Common myeloid progenitor, CD34-positive (primary cell): Measurements from ENCODE around the gene NFATC4.
A peak's percentile ranks its signal among the peaks of the same experiment; 100 is the strongest.
"Not testable (repeated sequence)": the region's sequence is repeated elsewhere in the genome, so short reads cannot be mapped to it uniquely, and the experiment has no call there.

Source experiments
- CTCF ChIA-PET: fragments of 350-600 bp; sonication (Branson Sonifier 250); formaldehyde crosslinking; loops from one replicate; lab custom pipeline; 2021; ENCODE audit warnings: antibody characterized with exemption; lab: Charles Lee
- POLR2A ChIA-PET: fragments of 350-600 bp; sonication (Branson Sonifier 250); formaldehyde crosslinking; loops from one replicate; lab custom pipeline; 2021; ENCODE audit warnings: antibody characterized with exemption; lab: Charles Lee
- DNase-seq, 3 donors: peaks; one replicate each; pipeline versions ENCODE4 v3.0.0 to v3.0.0-alpha.2; 2013
- H3K27ac ChIP-seq, 2 experiments: 1 replicate in 1 of 2; 2 replicates in 1 of 2; pipeline ENCODE4 v1.7.0; 2013; ENCODE audit warnings: inconsistent platforms in 2 of 2, low read length in 2 of 2, mild to moderate bottlenecking in 2 of 2, low read depth in 1 of 2, moderate library complexity in 1 of 2; ENCODE audit not compliant: severe bottlenecking in 2 of 2, insufficient read depth in 1 of 2, poor library complexity in 1 of 2
- H3K27me3 ChIP-seq, 5 experiments: replicated peaks in 2 of 5; 1 replicate in 3 of 5; 2 replicates in 2 of 5; pipeline versions ENCODE4 v1.6.1 to v1.7.0; 2013; ENCODE audit warnings: low read length in 4 of 5, mild to moderate bottlenecking in 2 of 5, moderate library complexity in 2 of 5, inconsistent platforms in 1 of 5; ENCODE audit not compliant: insufficient read depth in 5 of 5, control insufficient read depth in 4 of 5
- H3K36me3 ChIP-seq, 4 experiments: 1 replicate in 2 of 4; 2 replicates in 2 of 4; pipeline versions ENCODE4 v1.6.1 to v1.7.0; 2013; ENCODE audit warnings: low read length in 3 of 4, control low read depth in 1 of 4, mild to moderate bottlenecking in 1 of 4; ENCODE audit not compliant: control insufficient read depth in 4 of 4, insufficient read depth in 4 of 4
- H3K4me1 ChIP-seq, 4 experiments: 1 replicate in 3 of 4; 2 replicates in 1 of 4; pipeline versions ENCODE4 v1.6.1 to v1.7.1; 2013; ENCODE audit warnings: low read length in 3 of 4, mild to moderate bottlenecking in 3 of 4, control low read depth in 1 of 4, inconsistent platforms in 1 of 4, moderate library complexity in 1 of 4; ENCODE audit not compliant: control insufficient read depth in 4 of 4, insufficient read depth in 4 of 4; ENCODE audit errors: control extremely low read depth in 1 of 4
- H3K4me3 ChIP-seq, 7 experiments: 1 replicate in 4 of 7; 2 replicates in 3 of 7; pipeline versions ENCODE4 v1.5.1 to v1.7.0; 2013; ENCODE audit warnings: mild to moderate bottlenecking in 7 of 7, low read length in 6 of 7, moderate library complexity in 6 of 7, inconsistent platforms in 2 of 7, low read depth in 2 of 7, control low read depth in 1 of 7; ENCODE audit not compliant: insufficient read depth in 4 of 7, control insufficient read depth in 1 of 7; ENCODE audit errors: extremely low read depth in 1 of 7
- H3K9me3 ChIP-seq, 5 experiments: 1 replicate in 4 of 5; 2 replicates in 1 of 5; pipeline versions ENCODE4 v1.6.1 to v1.7.1; 2013; ENCODE audit warnings: low read length in 4 of 5, mild to moderate bottlenecking in 2 of 5, inconsistent platforms in 1 of 5, low read depth in 1 of 5, moderate library complexity in 1 of 5; ENCODE audit not compliant: control insufficient read depth in 4 of 5, insufficient read depth in 2 of 5; ENCODE audit errors: control extremely low read depth in 1 of 5
- WGBS: methylation state at CpG from one replicate; pipeline ENCODE4 v1.1.5; 2013; ENCODE audit not compliant: insufficient coverage; 5-methylcytosine and 5-hydroxymethylcytosine counted together

Gene NFATC4

GRCh38 chr14:24325963-24326362 lies 42.0 kb upstream of the NFATC4 start:
- no peak for DNase-seq
- POLR2A ChIA-PET = no interaction called here
- CTCF ChIA-PET = interaction anchor here (0.6 to 21.7 kb wide), 6 partner anchors 7 to 107 kb away, joined by 3 to 488 read pairs (median 21); partner anchors contain the start of genes CBLN3, CIDEB, DHRS1 and KHNYN
- Histone ChIP-seq H3K27me3 (peaks cover 0 to 5% (median 0%) of the 10 kb centered on the region in 5 experiments), H3K36me3 (no peaks in the 10 kb centered on the region), H3K4me1 (peaks cover 4 to 50% (median 36%) of the 10 kb centered on the region in 4 experiments), H3K9me3 (no peaks in the 10 kb centered on the region), H3K4me3 (no peak overlapping the region), H3K27ac (no peak overlapping the region)
- 95% methylated on average over 9 of the region's 9 CpGs for WGBS

DNA sequence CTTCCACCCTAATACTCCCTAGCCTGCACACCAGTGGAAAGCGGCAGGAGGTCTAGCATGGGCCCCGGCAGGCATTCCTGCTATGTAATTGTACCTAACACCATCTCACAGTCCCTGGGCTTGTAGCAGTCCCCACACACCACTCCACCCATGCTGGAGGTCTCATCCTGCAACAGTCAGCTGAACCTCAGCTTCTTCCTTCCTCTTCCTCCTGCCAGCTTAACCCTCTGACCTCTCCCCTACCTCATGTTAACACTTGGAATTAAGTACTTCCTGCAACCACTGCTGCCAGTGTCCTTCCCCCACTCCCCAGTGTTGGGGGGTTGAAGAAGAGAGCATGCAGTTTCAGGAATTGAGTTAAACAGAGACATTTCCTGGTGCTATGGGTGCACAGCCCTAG lies 40.7 kb upstream of the NFATC4 start:
- H3K9me3 ChIP-seq = no peaks in the 10 kb centered on the region
- peaks cover 0 to 5% (median under 1%) of the 10 kb centered on the region in 5 experiments for H3K27me3 ChIP-seq
- peaks cover 9 to 59% (median 45%) of the 10 kb centered on the region in 4 experiments for H3K4me1 ChIP-seq
- peak overlapping the region in 2 of 7 experiments; percentile 28 for H3K4me3 ChIP-seq
- no peaks in the 10 kb centered on the region for H3K36me3 ChIP-seq
- DNase-seq = no peak
- ChIA-PET POLR2A (no interaction called here), CTCF (interaction anchor here (1.2 to 21.7 kb wide), 7 partner anchors 10 to 105 kb away, joined by 3 to 488 read pairs (median 4); partner anchors contain the start of genes CBLN3, CIDEB, DHRS1 and KHNYN)
- no CpG with 5 or more reads among the region's 2 CpGs for WGBS
- H3K27ac ChIP-seq = no peak overlapping the region

DNA sequence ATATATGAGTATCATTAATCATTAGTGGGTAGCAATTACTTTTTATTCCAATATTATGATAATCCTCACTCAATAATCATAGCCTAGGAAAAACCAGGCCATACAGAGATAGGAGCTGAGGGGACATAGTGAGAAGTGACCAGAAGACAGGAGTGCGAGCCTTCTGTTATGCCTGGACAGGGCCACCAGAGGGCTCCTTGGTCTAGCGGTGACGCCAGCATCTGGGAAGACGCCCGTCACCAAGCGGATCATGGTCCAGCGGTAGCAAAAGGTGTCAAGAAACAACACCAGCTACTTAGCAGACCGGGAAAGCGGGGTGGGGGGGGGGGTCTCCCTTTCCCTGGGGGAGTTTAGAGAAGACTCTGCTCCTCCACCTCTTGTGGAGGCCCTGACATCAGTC lies 40.1 kb upstream of the NFATC4 start:
- H3K4me1 ChIP-seq = peaks cover 9 to 65% (median 51%) of the 10 kb centered on the region in 4 experiments
- H3K9me3 ChIP-seq, H3K27me3 ChIP-seq, DNase-seq, H3K36me3 ChIP-seq, H3K4me3 ChIP-seq, H3K27ac ChIP-seq, POLR2A ChIA-PET: not testable (repeated sequence)
- CTCF ChIA-PET = interaction anchor here (0.9 to 21.7 kb wide), 8 partner anchors 11 to 105 kb away, joined by 3 to 488 read pairs (median 4); partner anchors contain the start of genes CBLN3, CIDEB, DHRS1 and KHNYN
- no CpG with 5 or more reads among the region's 9 CpGs for WGBS

DNA sequence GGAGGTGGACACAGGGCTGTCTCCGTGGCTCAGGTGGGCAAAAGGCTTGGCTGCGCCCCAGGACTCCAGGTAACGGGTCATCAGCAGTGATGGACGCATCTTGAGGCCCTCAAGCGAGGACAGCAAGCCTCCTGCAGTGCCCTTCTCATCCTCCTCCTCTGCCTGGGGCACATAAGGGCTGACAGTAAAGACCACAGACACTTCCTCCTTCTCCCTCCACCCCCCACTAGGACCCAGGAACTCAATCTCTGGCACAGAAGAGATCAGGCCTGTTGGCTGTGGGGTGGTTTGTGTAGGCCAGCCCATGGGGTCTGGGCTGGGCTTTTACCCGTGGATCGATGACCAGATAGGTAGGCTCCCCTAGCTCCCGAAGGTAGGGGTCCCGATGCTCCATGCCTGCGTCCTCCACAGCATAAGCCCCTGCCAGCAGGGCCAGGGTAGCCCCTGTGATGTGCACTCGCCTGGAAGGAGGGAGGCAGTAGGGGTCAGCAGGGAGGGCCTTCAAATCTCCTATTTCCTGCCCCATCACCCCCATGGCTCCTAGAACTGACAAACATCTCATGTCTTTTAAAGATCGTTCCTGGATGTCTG lies 38.8 kb upstream of the NFATC4 start:
- CTCF ChIA-PET = interaction anchor here (1.0 to 21.7 kb wide), 5 partner anchors 10 to 103 kb away, joined by 3 to 488 read pairs (median 4); partner anchors contain the start of genes CBLN3, CIDEB, DHRS1 and KHNYN
- 96% methylated on average over 8 of the region's 12 CpGs for WGBS

DNA sequence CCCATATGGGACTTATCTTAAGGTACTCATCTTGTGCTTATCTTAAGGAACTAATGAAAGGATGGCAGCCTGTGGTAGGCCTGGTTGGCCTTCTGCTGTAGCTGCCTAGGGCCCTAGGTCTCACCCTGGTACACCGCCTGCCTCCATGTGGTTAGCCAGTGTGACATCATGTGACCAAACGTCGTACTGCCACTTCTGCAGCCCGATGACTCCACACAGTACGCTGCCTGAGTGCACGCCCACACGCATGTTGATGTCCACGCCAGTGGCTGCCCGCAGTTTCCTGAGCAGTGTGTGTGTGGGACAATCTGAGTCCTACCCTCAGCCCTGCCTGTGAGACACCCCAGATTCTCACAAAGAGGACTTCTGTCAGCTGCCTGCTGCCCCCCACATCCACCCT lies 38.2 kb upstream of the NFATC4 start:
- 46% methylated on average over 9 of the region's 9 CpGs for WGBS
- peak in 2 of 3 donors; percentile 79 to 87 for DNase-seq
- Histone ChIP-seq H3K27me3 (peaks cover 0 to 26% (median 10%) of the 10 kb centered on the region in 5 experiments), H3K27ac (no peak overlapping the region), H3K4me1 (peaks cover 12 to 76% (median 69%) of the 10 kb centered on the region in 4 experiments), H3K9me3 (no peaks in the 10 kb centered on the region), H3K36me3 (no peaks in the 10 kb centered on the region), H3K4me3 (no peak overlapping the region)
- ChIA-PET CTCF (interaction anchor here (1.0 to 21.7 kb wide), 4 partner anchors 9 to 103 kb away, joined by 3 to 488 read pairs (median 197); partner anchors contain the start of genes CBLN3, CIDEB, DHRS1 and KHNYN), POLR2A (interaction anchor here (0.5 to 1.0 kb wide), 2 partner anchors 53 to 77 kb away, joined by 3 read pairs; no protein-coding TSS in a partner anchor)

More for the DNA sequence above, 38.8 kb upstream of the NFATC4 start:
- no peaks in the 10 kb centered on the region for H3K9me3 ChIP-seq
- DNase-seq = no peak
- peak overlapping the region in 1 of 7 experiments; percentile 0 for H3K4me3 ChIP-seq
- no peaks in the 10 kb centered on the region for H3K36me3 ChIP-seq
- no peak overlapping the region for H3K27ac ChIP-seq
- peaks cover 12 to 76% (median 63%) of the 10 kb centered on the region in 4 experiments for H3K4me1 ChIP-seq
- peaks cover 0 to 20% (median 10%) of the 10 kb centered on the region in 5 experiments for H3K27me3 ChIP-seq
- POLR2A ChIA-PET = interaction anchor here (0.5 to 1.0 kb wide), 2 partner anchors 54 to 76 kb away, joined by 3 read pairs; no protein-coding TSS in a partner anchor

DNA sequence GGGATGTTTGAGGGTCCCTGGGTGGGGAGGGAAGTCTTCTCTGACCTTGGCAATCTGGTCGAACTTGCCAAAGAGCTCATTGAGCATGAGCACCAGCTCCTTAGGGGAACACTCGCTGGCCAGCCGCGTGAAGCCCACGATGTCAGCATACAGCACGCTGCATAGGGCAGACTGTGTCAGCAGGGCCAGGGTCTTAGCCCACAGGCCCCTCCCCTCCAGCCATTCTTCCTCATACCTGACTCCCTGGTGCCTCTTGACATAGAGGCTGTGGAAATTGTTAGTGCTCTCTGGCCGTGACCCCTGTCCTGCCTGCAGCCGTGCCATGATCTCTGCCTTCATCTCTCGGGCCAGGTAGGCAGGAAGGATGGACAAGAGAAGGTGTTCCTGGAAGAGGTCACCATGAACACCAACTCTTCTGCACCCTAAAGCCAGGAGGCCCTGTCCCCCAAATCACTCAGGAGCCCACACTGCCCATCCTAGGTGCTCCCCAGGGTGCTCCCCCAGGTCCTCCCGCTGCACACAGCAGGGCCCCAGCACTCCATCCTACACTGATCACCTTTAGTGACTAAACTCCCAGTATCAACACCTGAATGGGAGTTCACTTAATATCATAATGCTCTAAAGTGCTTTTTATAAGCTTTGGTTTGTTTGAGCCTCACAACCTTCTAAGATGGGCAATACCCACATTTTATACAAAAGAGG lies 36.9 kb upstream of the NFATC4 start:
- Histone ChIP-seq H3K4me3 (no peak overlapping the region), H3K27ac (no peak overlapping the region), H3K36me3 (peaks cover 0 to under 1% (median under 1%) of the 10 kb centered on the region in 4 experiments), H3K9me3 (no peaks in the 10 kb centered on the region), H3K4me1 (peaks cover 14 to 77% (median 74%) of the 10 kb centered on the region in 4 experiments), H3K27me3 (peaks cover 0 to 34% (median 10%) of the 10 kb centered on the region in 5 experiments)
- 96% methylated on average over 8 of the region's 10 CpGs for WGBS
- CTCF ChIA-PET = interaction anchor here (0.8 to 21.7 kb wide), 13 partner anchors 10 to 101 kb away, joined by 3 to 488 read pairs (median 4); partner anchors contain the start of genes CBLN3, CIDEB, DHRS1 and KHNYN
- DNase-seq = no peak
- POLR2A ChIA-PET = interaction anchor here (0.6 to 2.1 kb wide), 4 partner anchors 10 to 37 kb away, joined by 3 to 5 read pairs (median 3); no protein-coding TSS in a partner anchor
